ENCODE results near the gene BORCS6.

Gene BORCS6

GRCh38 chr17:8155996-8156245, 34.1 kb downstream of the BORCS6 start:
- in situ Hi-C loops (cut with MboI; ENCODE audit: low sequenced_read_pairs): no loop called here

GRCh38 chr17:8155231-8155995, 34.6 kb downstream of the BORCS6 start:
- in situ Hi-C loops (cut with MboI; ENCODE audit: low sequenced_read_pairs): no loop called here

GRCh38 chr17:8154608-8155155, 35.3 kb downstream of the BORCS6 start:
- in situ Hi-C loops (cut with MboI; ENCODE audit: low sequenced_read_pairs): no loop called here

- in situ Hi-C loops (cut with MboI; ENCODE audit: low sequenced_read_pairs): no loop called here
Observed at GRCh38 chr17:8153957-8154607, 35.9 kb downstream of the BORCS6 start.

GRCh38 chr17:8153525-8153956, 36.4 kb downstream of the BORCS6 start:
- in situ Hi-C loops (cut with MboI; ENCODE audit: low sequenced_read_pairs): no loop called here

GRCh38 chr17:8153031-8153451, 36.9 kb downstream of the BORCS6 start:
- in situ Hi-C loops (cut with MboI; ENCODE audit: low sequenced_read_pairs): no loop called here

GRCh38 chr17:8152112-8152775, 37.7 kb downstream of the BORCS6 start, which contains the start of gene PER1:
Gene PER1 (minus strand): TSS chr17:8152404. CDS start chr17:8150706, 1,698 bp downstream.
- in situ Hi-C loops (cut with MboI; ENCODE audit: low sequenced_read_pairs): no loop called here

GRCh38 chr17:8151641-8152111, 38.3 kb downstream of the BORCS6 start:
- in situ Hi-C loops (cut with MboI; ENCODE audit: low sequenced_read_pairs): no loop called here

GRCh38 chr17:8151120-8151640, 38.8 kb downstream of the BORCS6 start:
- in situ Hi-C loops (cut with MboI; ENCODE audit: low sequenced_read_pairs): no loop called here

- in situ Hi-C loops (cut with MboI; ENCODE audit: low sequenced_read_pairs): no loop called here
Observed at GRCh38 chr17:8150194-8151119, 39.5 kb downstream of the BORCS6 start.

GRCh38 chr17:8149419-8150193, 40.4 kb downstream of the BORCS6 start:
- in situ Hi-C loops (cut with MboI; ENCODE audit: low sequenced_read_pairs): no loop called here

- in situ Hi-C loops (cut with MboI; ENCODE audit: low sequenced_read_pairs): no loop called here
Observed at GRCh38 chr17:8148560-8148959, 41.4 kb downstream of the BORCS6 start.

GRCh38 chr17:8147805-8148404, 42.1 kb downstream of the BORCS6 start:
- in situ Hi-C loops (cut with MboI; ENCODE audit: low sequenced_read_pairs): no loop called here

GRCh38 chr17:8147141-8147804, 42.7 kb downstream of the BORCS6 start:
- in situ Hi-C loops (cut with MboI; ENCODE audit: low sequenced_read_pairs): no loop called here

- in situ Hi-C loops (cut with MboI; ENCODE audit: low sequenced_read_pairs): no loop called here
Observed at GRCh38 chr17:8146381-8147140, 43.4 kb downstream of the BORCS6 start.

GRCh38 chr17:8145811-8146210, 44.2 kb downstream of the BORCS6 start:
- in situ Hi-C loops (cut with MboI; ENCODE audit: low sequenced_read_pairs): no loop called here

- in situ Hi-C loops (cut with MboI; ENCODE audit: low sequenced_read_pairs): no loop called here
Observed at GRCh38 chr17:8144401-8145231, 45.4 kb downstream of the BORCS6 start.

Measured in hTERT RPE-1 (cell line).